HEK293T (cell line): ENCODE data around the gene PAK5.

Source experiments
- CTCF ChIA-PET: fragments of 350-600 bp; formaldehyde crosslinking; extraction: SDS; loops from one replicate; lab custom pipeline; 2021; ENCODE audit warnings: antibody characterized with exemption, inconsistent platforms; lab: Yijun Ruan, JAX
- POLR2A ChIA-PET: fragments of 350-600 bp; formaldehyde crosslinking; extraction: SDS; loops from one replicate; lab custom pipeline; 2020; ENCODE audit warnings: antibody characterized with exemption, inconsistent platforms; lab: Yijun Ruan, JAX
- DNase-seq: peaks from one replicate; pipeline ENCODE4 v3.0.0; 2012; ENCODE audit warnings: mixed read lengths; ENCODE audit errors: extremely low spot score
- ARNT ChIP-seq: fragments of 450-650 bp; IDR thresholded peaks from 2 replicates; pipeline ENCODE4 v1.6.1; 2017; ENCODE audit warnings: mild to moderate bottlenecking
- BHLHE40 ChIP-seq: fragments of 450-650 bp; IDR thresholded peaks from 2 replicates; pipeline ENCODE4 v1.6.1; 2016; ENCODE audit warnings: mild to moderate bottlenecking, moderate library complexity, borderline replicate concordance
- CTBP1 ChIP-seq: fragments of 450-650 bp; IDR thresholded peaks from 2 replicates; pipeline ENCODE4 v1.6.1; 2016; ENCODE audit warnings: borderline replicate concordance
- ELF4 ChIP-seq: fragments of 450-650 bp; IDR thresholded peaks from 2 replicates; pipeline ENCODE4 v1.6.1; 2017; ENCODE audit warnings: antibody characterized with exemption
- FOXA1 ChIP-seq: fragments of 450-650 bp; IDR thresholded peaks from 2 replicates; pipeline ENCODE4 v1.6.1; 2016; ENCODE audit warnings: mild to moderate bottlenecking
- FOXK2 ChIP-seq: fragments of 450-650 bp; IDR thresholded peaks from 2 replicates; pipeline ENCODE4 v1.6.1; 2016; ENCODE audit warnings: mild to moderate bottlenecking
- FOXM1 ChIP-seq: fragments of 450-650 bp; IDR thresholded peaks from 2 replicates; pipeline ENCODE4 v1.6.1; 2017; ENCODE audit warnings: mild to moderate bottlenecking, borderline replicate concordance
- HDGF ChIP-seq: fragments of 450-650 bp; IDR thresholded peaks from 2 replicates; pipeline ENCODE4 v1.6.1; 2017; ENCODE audit warnings: antibody characterized with exemption, borderline replicate concordance
- L3MBTL2 ChIP-seq: fragments of 450-650 bp; conservative IDR thresholded peaks from 2 replicates; pipeline ENCODE4 v1.6.1; 2016; ENCODE audit warnings: mild to moderate bottlenecking
- LEF1 ChIP-seq: fragments of 450-650 bp; IDR thresholded peaks from 2 replicates; pipeline ENCODE4 v1.6.1; 2017; ENCODE audit warnings: mild to moderate bottlenecking, borderline replicate concordance
- NFRKB ChIP-seq: fragments of 450-650 bp; IDR thresholded peaks from 2 replicates; pipeline ENCODE4 v1.6.1; 2016; ENCODE audit warnings: mild to moderate bottlenecking, moderate library complexity
- PKNOX1 ChIP-seq: fragments of 450-650 bp; IDR thresholded peaks from 2 replicates; pipeline ENCODE4 v1.6.1; 2016
- SP1 ChIP-seq: fragments of 450-650 bp; IDR thresholded peaks from 2 replicates; pipeline ENCODE4 v1.6.1; 2017
- SUZ12 ChIP-seq: fragments of 450-650 bp; IDR thresholded peaks from 2 replicates; pipeline ENCODE4 v1.6.1; 2016; ENCODE audit warnings: mild to moderate bottlenecking
- TARDBP ChIP-seq: fragments of 450-650 bp; IDR thresholded peaks from 2 replicates; pipeline ENCODE4 v1.6.1; 2016
- ZNF384 ChIP-seq: fragments of 450-650 bp; IDR thresholded peaks from 2 replicates; pipeline ENCODE4 v1.6.1; 2016

Gene PAK5

GRCh38 chr20:9532069-9532838 lies 306.6 kb downstream of the PAK5 start:
- ChIA-PET CTCF (interaction anchor here (0.6 kb wide), 1 partner anchor 33 kb away, joined by 3 read pairs; no protein-coding TSS in a partner anchor), POLR2A (no interaction called here)
- DNase-seq: no peak
- TF ChIP-seq ARNT (no peak), ELF4 (no peak), FOXM1 (no peak), FOXA1 (no peak), SP1 (no peak), ZNF384 (no peak), FOXK2 (no peak), HDGF (no peak), TARDBP (no peak), CTBP1 (no peak), PKNOX1 (no peak)

DNA sequence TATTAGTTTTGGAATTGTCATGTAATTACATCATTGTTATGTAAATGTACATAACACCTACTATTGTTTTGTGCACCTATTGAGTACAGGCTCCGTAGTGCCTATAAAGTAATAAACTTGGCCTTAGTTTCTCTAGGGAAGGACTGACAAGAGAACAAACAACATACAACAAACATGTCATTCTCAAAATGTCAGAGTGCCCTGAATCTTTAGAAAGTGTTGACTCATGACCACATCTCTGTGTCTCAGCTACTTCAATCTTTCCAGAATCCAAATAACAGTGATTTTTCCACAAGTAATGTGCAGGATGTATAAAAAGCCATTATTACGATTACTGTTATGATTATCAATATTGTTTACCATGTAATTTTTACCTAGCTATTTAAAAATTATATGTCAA lies 307.3 kb downstream of the PAK5 start:
- no peak for DNase-seq
- ChIA-PET CTCF (no interaction called here), POLR2A (no interaction called here)
- TF ChIP-seq ELF4 (no peak), TARDBP (no peak), CTBP1 (no peak), FOXA1 (no peak), SUZ12 (no peak), HDGF (no peak), PKNOX1 (no peak), ARNT (no peak), FOXM1 (no peak), NFRKB (no peak), ZNF384 (no peak), LEF1 (no peak), BHLHE40 (no peak), FOXK2 (no peak), L3MBTL2 (no peak), SP1 (no peak)

GRCh38 chr20:9523636-9524035 lies 315.2 kb downstream of the PAK5 start:
- ChIA-PET POLR2A (no interaction called here), CTCF (no interaction called here)
- no peak for TF ChIP-seq L3MBTL2
- TF ChIP-seq SP1: no peak
- no peak for TF ChIP-seq FOXK2
- no peak for DNase-seq

GRCh38 chr20:9520086-9520485 lies 318.8 kb downstream of the PAK5 start:
- ChIA-PET POLR2A (no interaction called here), CTCF (no interaction called here)
- TF ChIP-seq ARNT: no peak
- no peak for TF ChIP-seq LEF1
- no peak for DNase-seq

GRCh38 chr20:9518576-9519175 lies 320.2 kb downstream of the PAK5 start:
- CTCF ChIA-PET: no interaction called here
- DNase-seq: no peak
- TF ChIP-seq L3MBTL2 (no peak), ELF4 (no peak), SP1 (no peak), SUZ12 (no peak), LEF1 (no peak), HDGF (no peak), FOXA1 (no peak), FOXK2 (no peak), FOXM1 (no peak)
- POLR2A ChIA-PET: no interaction called here

DNA sequence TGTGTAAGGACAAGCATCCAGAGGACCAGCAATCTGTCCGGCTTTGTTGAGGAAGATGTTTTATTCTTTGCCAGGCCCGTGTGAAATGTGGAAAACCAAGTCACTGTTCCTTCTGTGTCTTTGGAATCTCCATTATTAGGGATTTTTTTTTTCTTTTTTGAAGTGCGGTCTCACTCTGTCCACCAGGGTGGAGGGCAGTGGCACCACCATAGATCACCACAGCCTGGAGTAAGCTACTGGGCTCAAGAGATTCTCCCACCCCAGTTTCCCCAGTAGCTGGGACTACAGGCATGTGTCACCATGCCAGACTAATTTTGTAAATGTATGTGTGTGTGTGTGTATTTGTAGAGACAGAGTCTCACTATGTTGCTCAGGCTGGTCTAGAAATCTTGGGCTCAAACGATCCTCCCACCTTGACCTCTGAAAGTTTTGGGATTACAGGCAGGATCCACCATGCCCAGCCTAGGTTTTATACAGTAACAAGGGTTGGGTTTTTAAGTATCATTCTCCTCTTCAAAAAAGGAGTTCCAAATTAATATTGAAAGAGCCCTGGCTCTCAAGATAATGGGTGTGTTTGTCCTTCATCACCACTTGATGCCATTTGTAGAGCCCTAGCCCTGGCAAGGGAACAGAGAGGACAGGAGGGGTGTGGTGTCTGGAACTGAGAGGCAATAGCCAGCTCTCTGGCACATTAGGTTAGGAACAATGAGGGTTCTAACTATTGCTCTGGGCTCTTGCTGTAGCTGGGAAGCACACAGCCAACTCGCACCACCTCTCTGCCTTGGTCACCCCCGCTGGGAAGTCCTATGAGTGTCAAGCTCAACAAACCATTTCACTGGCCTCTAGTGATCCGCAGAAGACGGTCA lies 321.3 kb downstream of the PAK5 start:
- TF ChIP-seq ARNT (no peak), CTBP1 (no peak), FOXA1 (no peak), LEF1 (no peak), SUZ12 (no peak), NFRKB (no peak), SP1 (no peak), ELF4 (no peak), HDGF (no peak), ZNF384 (no peak), FOXM1 (no peak), BHLHE40 (no peak)
- DNase-seq: no peak
- POLR2A ChIA-PET: no interaction called here
- CTCF ChIA-PET: no interaction called here
